PC-3 (cell line): ENCODE measurements around the gene BCAS3. TPM values are rescaled to one million over a fixed set of nuclear protein-coding genes. Genes with fewer than 3 reads are reported as not detected.
"Not testable (repeated sequence)": the region's sequence is repeated elsewhere in the genome, so short reads cannot be mapped to it uniquely, and the experiment has no call there.

Experiments used
- ATAC-seq: fragments of 200-7000 bp; cut with Tn5 transposase; 2 replicates; pipeline ENCODE4 v1.9.1; 2020; ENCODE audit warnings: mild to moderate bottlenecking, moderate library complexity
- BruUV-seq: library from RNA; stranded (reverse); fragments of 400-500 nt; replicated peaks from 2 replicates; lab custom pipeline; 2021; lab: Mats Ljungman, UMichigan
- CTCF ChIA-PET: fragments of 300-600 bp; sonication (Branson Sonifier 250); formaldehyde crosslinking; loops from one replicate; lab custom pipeline; 2022; ENCODE audit warnings: antibody characterized with exemption; lab: Charles Lee
- POLR2A ChIA-PET: fragments of 300-600 bp; sonication (Branson Sonifier 250); formaldehyde crosslinking; loops from one replicate; lab custom pipeline; 2022; ENCODE audit warnings: antibody characterized with exemption; ENCODE audit not compliant: unreplicated experiment; lab: Charles Lee
- DNase-seq: peaks from one replicate; pipeline ENCODE4 v3.0.0-alpha.2; 2015
- H2AFZ ChIP-seq: fragments of 300-600 bp; sonication (generic); 2 replicates; pipeline ENCODE4 v1.6.0; 2016; ENCODE audit warnings: antibody characterized with exemption, low read length
- H3F3A ChIP-seq: fragments of 300-600 bp; sonication (generic); one replicate; pipeline ENCODE4 v1.6.0; 2017; ENCODE audit warnings: antibody characterized with exemption, low read length, control low read depth, mild to moderate bottlenecking; ENCODE audit not compliant: unreplicated experiment
- H3K27ac ChIP-seq: fragments of 300-600 bp; sonication (generic); 2 replicates; pipeline ENCODE4 v1.5.1; 2016; ENCODE audit warnings: mild to moderate bottlenecking, low read length
- H3K27me3 ChIP-seq: fragments of 300-600 bp; sonication (generic); 2 replicates; pipeline ENCODE4 v1.6.1; 2016; ENCODE audit warnings: low read length, mixed read lengths
- H3K36me3 ChIP-seq: fragments of 300-600 bp; sonication (generic); 2 replicates; pipeline ENCODE4 v1.6.1; 2016; ENCODE audit warnings: low read depth, mixed run types, low read length, mixed read lengths
- H3K4me1 ChIP-seq: fragments of 300-600 bp; sonication (generic); 2 replicates; pipeline ENCODE4 v1.5.1; 2016; ENCODE audit warnings: low read length; ENCODE audit not compliant: insufficient read depth
- H3K4me2 ChIP-seq: fragments of 300-600 bp; sonication (generic); 2 replicates; pipeline ENCODE4 v1.6.0; 2016; ENCODE audit warnings: low read length
- H3K4me3 ChIP-seq: fragments of 300-600 bp; sonication (generic); 2 replicates; pipeline ENCODE4 v1.5.1; 2016; ENCODE audit warnings: mild to moderate bottlenecking, low read length, mixed read lengths
- H3K79me2 ChIP-seq: fragments of 300-600 bp; sonication (generic); 2 replicates; pipeline ENCODE4 v1.6.1; 2017; ENCODE audit warnings: low read length, mixed read lengths
- H3K9ac ChIP-seq: fragments of 300-600 bp; sonication (generic); 2 replicates; pipeline ENCODE4 v1.6.0; 2016; ENCODE audit warnings: mild to moderate bottlenecking, low read length
- H3K9me2 ChIP-seq: fragments of 300-600 bp; sonication (generic); replicated peaks from 2 replicates; pipeline ENCODE4 v1.6.1; 2016; ENCODE audit warnings: mixed run types, low read length, mixed read lengths
- H3K9me3 ChIP-seq: fragments of 300-600 bp; sonication (generic); 2 replicates; pipeline ENCODE4 v1.6.1; 2016; ENCODE audit warnings: low read length, mixed read lengths
- H4K20me1 ChIP-seq: fragments of 300-600 bp; sonication (generic); 2 replicates; pipeline ENCODE4 v1.6.1; 2016; ENCODE audit warnings: low read length, mixed read lengths
- EZH2 ChIP-seq: fragments of 300-600 bp; sonication (generic); IDR thresholded peaks from one replicate; pipeline ENCODE4 v1.6.1; 2017; ENCODE audit warnings: antibody characterized with exemption, mild to moderate bottlenecking, low read length; ENCODE audit not compliant: unreplicated experiment
- EZH2phosphoT487 ChIP-seq: fragments of 300-600 bp; sonication (generic); IDR thresholded peaks from 2 replicates; pipeline ENCODE4 v1.6.1; 2018; ENCODE audit warnings: mild to moderate bottlenecking, antibody characterized with exemption, low read length, borderline replicate concordance
- intact Hi-C: fragments of 100-400 bp; cut with micrococcal nuclease; formaldehyde crosslinking; loops from 2 replicates; pipeline ENCODE4 v1.9.0; 2023
- total RNA-seq: library from RNA; depleted of rRNA; stranded (reverse); fragments of >200 nt; gene quantifications from 2 replicates; pipeline ENCODE4 v1.2.3, GENCODE V29; 2014
- TF ChIP-seq, protein P1 (sequence below): fragments of 300-600 bp; sonication (generic); conservative IDR thresholded peaks from 2 replicates; pipeline ENCODE4 v1.5.1; 2017; ENCODE audit warnings: antibody characterized with exemption, low read depth, mild to moderate bottlenecking, low read length

Gene BCAS3
- total RNA-seq, 1 experiment from 2014 or later, result 25.9 TPM

DNA sequence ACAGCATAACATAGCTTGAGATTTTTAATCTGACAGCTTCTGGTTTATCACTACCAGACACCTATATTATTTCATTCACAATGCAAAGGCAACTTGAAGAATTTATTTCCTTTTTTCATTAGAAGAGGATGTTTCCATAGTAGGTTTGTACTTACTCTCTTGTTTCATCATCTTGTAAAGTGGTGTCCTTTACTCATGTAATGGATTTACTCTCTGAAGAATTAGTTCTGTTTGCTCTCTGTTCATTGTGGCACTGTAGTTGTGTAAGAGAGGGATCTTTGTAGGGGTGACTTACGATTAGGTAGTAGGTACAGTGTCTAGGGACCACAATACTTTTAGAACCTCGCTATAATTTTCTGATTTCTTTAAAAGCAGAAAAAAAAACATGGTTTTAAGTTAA, 256.1 kb downstream of the BCAS3 start:
- H3K9me3 ChIP-seq, result no peaks in the 10 kb centered on the region
- ATAC-seq (no peak), DNase-seq (no peak)
- H2AFZ ChIP-seq, result no peak overlapping the region
- H3K27ac ChIP-seq, result no peak overlapping the region
- no peaks in the 10 kb centered on the region for H3K79me2 ChIP-seq
- CTCF ChIA-PET, result no interaction called here
- no TSS peak for BruUV-seq
- H3K4me3 ChIP-seq, result no peak overlapping the region
- intact Hi-C loops, result no loop called here
- no peaks in the 10 kb centered on the region for H3F3A ChIP-seq
- POLR2A ChIA-PET, result no interaction called here
- TF ChIP-seq EZH2 (no peak), EZH2phosphoT487 (no peak)
- TF ChIP-seq, protein P1, sequence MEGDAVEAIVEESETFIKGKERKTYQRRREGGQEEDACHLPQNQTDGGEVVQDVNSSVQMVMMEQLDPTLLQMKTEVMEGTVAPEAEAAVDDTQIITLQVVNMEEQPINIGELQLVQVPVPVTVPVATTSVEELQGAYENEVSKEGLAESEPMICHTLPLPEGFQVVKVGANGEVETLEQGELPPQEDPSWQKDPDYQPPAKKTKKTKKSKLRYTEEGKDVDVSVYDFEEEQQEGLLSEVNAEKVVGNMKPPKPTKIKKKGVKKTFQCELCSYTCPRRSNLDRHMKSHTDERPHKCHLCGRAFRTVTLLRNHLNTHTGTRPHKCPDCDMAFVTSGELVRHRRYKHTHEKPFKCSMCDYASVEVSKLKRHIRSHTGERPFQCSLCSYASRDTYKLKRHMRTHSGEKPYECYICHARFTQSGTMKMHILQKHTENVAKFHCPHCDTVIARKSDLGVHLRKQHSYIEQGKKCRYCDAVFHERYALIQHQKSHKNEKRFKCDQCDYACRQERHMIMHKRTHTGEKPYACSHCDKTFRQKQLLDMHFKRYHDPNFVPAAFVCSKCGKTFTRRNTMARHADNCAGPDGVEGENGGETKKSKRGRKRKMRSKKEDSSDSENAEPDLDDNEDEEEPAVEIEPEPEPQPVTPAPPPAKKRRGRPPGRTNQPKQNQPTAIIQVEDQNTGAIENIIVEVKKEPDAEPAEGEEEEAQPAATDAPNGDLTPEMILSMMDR, result no peak
- H4K20me1 ChIP-seq, result no peaks in the 10 kb centered on the region
- H3K9ac ChIP-seq, result no peak overlapping the region
- no peaks in the 10 kb centered on the region for H3K36me3 ChIP-seq
- no peaks in the 10 kb centered on the region for H3K4me1 ChIP-seq
- H3K27me3 ChIP-seq, result no peaks in the 10 kb centered on the region
- no peaks in the 10 kb centered on the region for H3K9me2 ChIP-seq
- H3K4me2 ChIP-seq, result no peak overlapping the region

- DNase-seq (peak; percentile 31), ATAC-seq (no peak)
- H3K4me2 ChIP-seq, result no peak overlapping the region
- H3K4me1 ChIP-seq, result no peaks in the 10 kb centered on the region
- H3K27ac ChIP-seq, result no peak overlapping the region
- intact Hi-C loops, result no loop called here
- ChIA-PET POLR2A (no interaction called here), CTCF (interaction anchor here (0.6 kb wide), 1 partner anchor 95 kb away, joined by 4 read pairs; no protein-coding TSS in a partner anchor)
- H4K20me1 ChIP-seq, result no peaks in the 10 kb centered on the region
- H3K9ac ChIP-seq, result no peak overlapping the region
- no peaks in the 10 kb centered on the region for H3F3A ChIP-seq
- H3K79me2 ChIP-seq, result no peaks in the 10 kb centered on the region
- H3K36me3 ChIP-seq, result no peaks in the 10 kb centered on the region
- H3K27me3 ChIP-seq, result no peaks in the 10 kb centered on the region
- no peak overlapping the region for H3K4me3 ChIP-seq
- H3K9me3 ChIP-seq, result no peaks in the 10 kb centered on the region
- H2AFZ ChIP-seq, result no peak overlapping the region
- no peaks in the 10 kb centered on the region for H3K9me2 ChIP-seq
- TF ChIP-seq, protein P1, result no peak
- TF ChIP-seq EZH2 (no peak), EZH2phosphoT487 (no peak)
- no TSS peak for BruUV-seq
These were observed 257.1 kb downstream of the BCAS3 start for GRCh38 chr17:60934723-60935122.

GRCh38 chr17:60935991-60936390, 258.3 kb downstream of the BCAS3 start:
- H3K9ac ChIP-seq, POLR2A ChIA-PET, H4K20me1 ChIP-seq, H3K4me2 ChIP-seq, H3K4me3 ChIP-seq, H3K79me2 ChIP-seq, BruUV-seq, DNase-seq, H3F3A ChIP-seq, H3K27ac ChIP-seq, H3K27me3 ChIP-seq, ATAC-seq, H3K9me3 ChIP-seq, H3K36me3 ChIP-seq, CTCF ChIA-PET, intact Hi-C loops, H2AFZ ChIP-seq, H3K9me2 ChIP-seq, H3K4me1 ChIP-seq: not testable (repeated sequence)
